Measurements from ENCODE around the gene IGF2R.

DNA sequence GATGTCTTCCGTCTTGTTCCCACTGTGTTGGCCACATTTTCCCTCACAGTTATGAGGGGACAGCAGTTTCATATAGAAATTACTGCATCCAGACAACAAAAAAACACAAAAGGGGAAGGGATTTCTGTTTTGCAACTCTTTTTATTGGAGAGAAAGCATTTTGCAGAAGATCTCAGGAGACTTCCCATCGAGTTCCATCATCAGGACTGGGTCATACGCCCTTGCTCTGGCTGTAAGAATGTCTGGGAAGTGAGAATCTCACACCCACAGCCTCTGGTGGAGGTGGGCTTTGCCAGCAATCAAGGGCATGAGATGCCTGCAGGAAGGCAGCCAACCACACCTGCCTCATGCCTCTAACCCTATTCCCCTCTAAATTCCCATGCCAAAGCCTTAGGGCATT lies 5.8 kb upstream of the IGF2R start:
- TF ChIP-seq, protein P1, sequence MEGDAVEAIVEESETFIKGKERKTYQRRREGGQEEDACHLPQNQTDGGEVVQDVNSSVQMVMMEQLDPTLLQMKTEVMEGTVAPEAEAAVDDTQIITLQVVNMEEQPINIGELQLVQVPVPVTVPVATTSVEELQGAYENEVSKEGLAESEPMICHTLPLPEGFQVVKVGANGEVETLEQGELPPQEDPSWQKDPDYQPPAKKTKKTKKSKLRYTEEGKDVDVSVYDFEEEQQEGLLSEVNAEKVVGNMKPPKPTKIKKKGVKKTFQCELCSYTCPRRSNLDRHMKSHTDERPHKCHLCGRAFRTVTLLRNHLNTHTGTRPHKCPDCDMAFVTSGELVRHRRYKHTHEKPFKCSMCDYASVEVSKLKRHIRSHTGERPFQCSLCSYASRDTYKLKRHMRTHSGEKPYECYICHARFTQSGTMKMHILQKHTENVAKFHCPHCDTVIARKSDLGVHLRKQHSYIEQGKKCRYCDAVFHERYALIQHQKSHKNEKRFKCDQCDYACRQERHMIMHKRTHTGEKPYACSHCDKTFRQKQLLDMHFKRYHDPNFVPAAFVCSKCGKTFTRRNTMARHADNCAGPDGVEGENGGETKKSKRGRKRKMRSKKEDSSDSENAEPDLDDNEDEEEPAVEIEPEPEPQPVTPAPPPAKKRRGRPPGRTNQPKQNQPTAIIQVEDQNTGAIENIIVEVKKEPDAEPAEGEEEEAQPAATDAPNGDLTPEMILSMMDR (IDR thresholded peaks at IDR 0.05): no peak
- TF ChIP-seq POLR2A (IDR thresholded peaks at IDR 0.05): no peak

All from stomach (tissue), 4 donors.